SKM-1 treated with dmso at 0.1 percent for 144 hours (cell line): Measurements from ENCODE around the gene THBS2.
"Not testable (repeated sequence)": the region's sequence is repeated elsewhere in the genome, so short reads cannot be mapped to it uniquely, and the experiment has no call there.

Experiments
- DNase-seq: peaks from one replicate; lab custom pipeline; 2025; ENCODE audit not compliant: unreplicated experiment; lab: John Stamatoyannopoulos, UW

THBS2 gene

GRCh38 chr6:169212897-169213813, 40.5 kb downstream of the THBS2 start:
- DNase-seq: peak; percentile 97

- DNase-seq: peak; percentile 6
Observed at GRCh38 chr6:169212436-169212835, 41.2 kb downstream of the THBS2 start.

GRCh38 chr6:169211881-169212280, 41.8 kb downstream of the THBS2 start:
- DNase-seq: no peak

GRCh38 chr6:169210611-169211010, 43.0 kb downstream of the THBS2 start:
- no peak for DNase-seq

GRCh38 chr6:169208011-169208410, 45.6 kb downstream of the THBS2 start:
- no peak for DNase-seq

GRCh38 chr6:169207482-169207881, 46.2 kb downstream of the THBS2 start:
- no peak for DNase-seq

- no peak for DNase-seq
Observed at GRCh38 chr6:169205176-169206160, 48.2 kb downstream of the THBS2 start.

- DNase-seq: no peak
Observed at GRCh38 chr6:169204167-169204566, 49.5 kb downstream of the THBS2 start.

- no peak for DNase-seq
Observed at GRCh38 chr6:169201985-169202384, 51.7 kb downstream of the THBS2 start.

GRCh38 chr6:169200893-169201514, 52.6 kb downstream of the THBS2 start:
- DNase-seq: no peak

GRCh38 chr6:169199625-169200335, 53.9 kb downstream of the THBS2 start:
- no peak for DNase-seq

- no peak for DNase-seq
Observed at GRCh38 chr6:169198885-169199284, 54.8 kb downstream of the THBS2 start.

GRCh38 chr6:169197929-169198328, 55.7 kb downstream of the THBS2 start:
- not testable (repeated sequence) for DNase-seq

GRCh38 chr6:169196279-169196678, 57.4 kb downstream of the THBS2 start:
- DNase-seq: not testable (repeated sequence)

- no peak for DNase-seq
Observed at GRCh38 chr6:169194737-169195136, 58.9 kb downstream of the THBS2 start.

- DNase-seq: no peak
Observed at GRCh38 chr6:169190970-169191369, 62.7 kb downstream of the THBS2 start.

- DNase-seq: no peak
Observed at GRCh38 chr6:169190144-169190584, 63.5 kb downstream of the THBS2 start.

GRCh38 chr6:169189686-169190085, 64.0 kb downstream of the THBS2 start:
- DNase-seq: no peak

- DNase-seq: no peak
Observed at GRCh38 chr6:169189182-169189581, 64.5 kb downstream of the THBS2 start.

GRCh38 chr6:169188475-169188874, 65.2 kb downstream of the THBS2 start:
- no peak for DNase-seq
